Stimulated activated CD4-positive, alpha-beta T cell treated with anti-CD3 and anti-CD28 coated beads, Interleukin-2, amount 100 ng/mL, for 48 hours (primary cell): Measurements from ENCODE around the gene HMGB4.

Experiments used
- DNase-seq, 2 donors: peaks; one replicate each; pipeline ENCODE4 v3.0.0-alpha.2; 2020

HMGB4 gene

DNA sequence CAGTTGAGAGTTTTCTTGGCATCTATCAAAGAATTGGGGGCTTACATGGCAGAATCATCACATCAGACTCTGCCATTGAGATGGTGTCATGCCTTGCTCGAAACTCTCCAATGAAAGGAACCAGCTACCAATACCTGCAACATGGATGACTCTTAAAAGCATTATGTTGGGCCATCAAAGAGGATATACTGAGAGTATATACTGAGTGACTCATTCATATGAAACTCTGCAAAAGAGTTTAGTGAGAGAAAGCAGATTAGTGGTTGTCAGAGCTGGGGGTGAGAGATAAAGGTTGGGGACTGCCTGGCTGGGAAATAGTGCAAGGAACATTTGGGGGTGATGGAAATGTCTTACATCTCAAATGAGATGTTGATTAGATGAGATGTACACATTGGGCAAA is 14.7 kb upstream of the HMGB4 start:
- DNase-seq, result no peak

- DNase-seq, result no peak
Observed at GRCh38 chr1:33850481-33850880, 13.4 kb upstream of the HMGB4 start.

- no peak for DNase-seq
Observed at GRCh38 chr1:33852711-33853110, 11.2 kb upstream of the HMGB4 start.

GRCh38 chr1:33853431-33853830 is 10.4 kb upstream of the HMGB4 start:
- no peak for DNase-seq

- no peak for DNase-seq
Observed at GRCh38 chr1:33854091-33854490, 9.8 kb upstream of the HMGB4 start.

DNA sequence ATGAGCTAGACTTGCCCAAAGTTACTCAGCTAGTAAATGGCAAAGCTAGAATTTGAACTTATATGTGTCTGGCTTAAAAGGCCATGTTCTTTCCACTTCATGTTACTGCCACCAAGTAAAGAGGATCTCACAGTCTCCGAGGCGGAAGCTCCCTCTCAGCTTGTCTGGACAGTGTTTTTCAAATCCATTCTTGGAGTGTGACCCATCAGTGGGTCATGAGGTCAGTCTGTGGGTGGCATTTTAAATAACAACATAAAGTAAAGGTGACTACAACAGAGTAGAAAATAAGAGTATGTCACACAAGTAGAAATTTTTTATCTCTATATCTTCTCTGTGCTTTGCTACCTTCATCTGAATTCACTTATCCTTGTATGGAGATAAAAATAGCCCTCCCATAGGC is 3.2 kb upstream of the HMGB4 start:
- DNase-seq, result no peak

GRCh38 chr1:33864460-33865389 is 846 bp downstream of the HMGB4 start:
- no peak for DNase-seq

DNA sequence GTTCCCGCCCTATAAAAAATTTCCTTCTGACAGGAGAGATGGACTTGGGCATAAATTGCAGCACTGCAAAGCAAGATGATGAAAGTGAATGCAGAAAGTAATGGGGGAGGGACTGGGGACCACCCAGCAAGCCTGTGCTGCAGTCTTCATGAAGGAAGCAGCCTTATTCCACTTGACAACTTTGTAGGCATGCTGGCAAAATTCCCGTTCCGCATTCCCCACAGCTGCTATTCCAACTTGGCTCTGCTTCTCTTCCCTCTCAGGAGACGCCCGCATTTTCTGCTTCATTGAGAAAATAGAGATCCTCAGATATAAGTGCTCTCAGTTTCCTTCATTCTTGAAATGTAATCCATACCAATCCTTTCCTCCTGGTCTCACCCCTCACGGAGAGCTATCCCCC is 2.4 kb downstream of the HMGB4 start:
- no peak for DNase-seq

DNA sequence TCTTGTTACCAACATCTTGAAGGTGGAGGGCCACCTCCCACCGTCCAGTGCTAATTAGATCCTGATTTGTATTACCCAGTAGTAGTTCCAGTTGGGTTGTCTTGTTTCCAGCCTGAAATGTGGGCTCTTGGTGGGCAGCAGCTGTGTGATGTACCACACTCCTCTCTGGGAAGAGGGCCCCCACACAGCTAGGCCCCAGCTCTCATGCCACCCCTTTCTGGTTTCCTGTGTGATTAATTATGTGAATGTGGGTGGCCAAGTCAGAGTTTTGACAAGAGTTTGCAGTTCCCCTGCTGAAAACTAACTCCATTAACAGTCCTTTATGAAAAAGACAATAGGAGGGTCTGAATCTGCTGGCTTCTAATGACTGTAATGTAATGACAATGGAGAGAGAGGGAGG is 3.8 kb downstream of the HMGB4 start:
- DNase-seq, result no peak

DNA sequence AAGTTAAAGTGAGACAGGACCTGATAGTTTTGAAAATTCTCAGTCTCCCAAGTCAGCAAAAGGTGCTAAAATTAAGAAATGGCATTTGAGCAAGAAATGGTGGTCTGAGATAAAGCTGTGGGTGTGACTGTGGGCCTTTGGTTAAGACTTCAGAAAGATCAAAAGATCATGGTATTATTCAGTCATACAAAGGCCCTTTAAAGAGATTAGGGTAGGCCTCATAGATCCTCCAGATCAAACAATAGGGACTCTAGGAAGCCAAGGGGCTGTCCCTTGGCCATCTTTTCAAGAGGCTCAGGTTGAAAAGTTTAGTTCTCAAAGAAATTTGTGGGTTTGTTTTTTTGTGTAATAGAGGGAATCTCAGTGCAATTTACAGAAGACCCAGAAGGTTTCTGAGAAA is 8.4 kb downstream of the HMGB4 start:
- DNase-seq, result no peak

- DNase-seq, result no peak
Observed at GRCh38 chr1:33872683-33873082, 8.8 kb downstream of the HMGB4 start.

DNA sequence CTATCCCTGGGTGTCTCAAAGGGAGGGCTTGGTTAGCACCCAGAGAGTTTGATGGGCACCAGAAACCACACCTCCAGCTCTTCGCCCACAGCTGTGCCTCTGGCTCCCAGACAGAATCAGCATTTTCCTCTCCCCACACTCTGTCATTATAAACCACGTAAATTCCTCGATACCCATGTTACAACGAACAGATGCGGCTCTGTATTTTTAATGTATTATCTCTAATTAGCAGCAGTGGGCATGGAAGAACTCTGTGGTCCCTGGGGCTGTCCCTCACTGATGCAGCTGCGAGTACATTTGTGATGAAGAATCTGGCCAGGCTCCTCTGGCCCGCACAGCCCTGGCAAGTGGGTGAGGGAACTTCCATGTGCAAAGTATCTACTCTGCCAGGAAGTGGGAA is 10.8 kb downstream of the HMGB4 start:
- no peak for DNase-seq

GRCh38 chr1:33875862-33876261 is 12.0 kb downstream of the HMGB4 start:
- DNase-seq, result no peak

- DNase-seq, result no peak
Observed at GRCh38 chr1:33876970-33877650, 13.2 kb downstream of the HMGB4 start.

DNA sequence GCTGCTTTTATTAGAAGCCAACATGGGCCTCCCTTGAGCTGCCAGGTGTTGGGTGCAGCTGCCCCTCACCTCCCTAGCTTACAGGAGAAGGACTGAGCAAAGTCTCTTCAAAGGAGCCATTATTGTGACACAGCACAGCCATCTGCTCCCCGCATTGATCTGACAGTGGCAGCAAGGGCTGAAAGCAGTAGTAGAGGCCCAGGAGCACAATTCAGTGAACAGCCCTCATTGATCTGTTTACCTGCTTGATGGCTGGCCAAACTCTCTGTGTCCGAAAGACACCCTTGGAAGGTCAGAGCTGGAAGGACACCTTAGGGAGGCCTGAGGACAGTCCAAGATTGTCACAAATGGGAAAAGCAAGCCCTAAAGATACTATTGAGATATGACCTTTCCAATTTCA is 14.5 kb downstream of the HMGB4 start:
- DNase-seq, result no peak

GRCh38 chr1:33880305-33880704 is 16.4 kb downstream of the HMGB4 start:
- DNase-seq, result no peak

DNA sequence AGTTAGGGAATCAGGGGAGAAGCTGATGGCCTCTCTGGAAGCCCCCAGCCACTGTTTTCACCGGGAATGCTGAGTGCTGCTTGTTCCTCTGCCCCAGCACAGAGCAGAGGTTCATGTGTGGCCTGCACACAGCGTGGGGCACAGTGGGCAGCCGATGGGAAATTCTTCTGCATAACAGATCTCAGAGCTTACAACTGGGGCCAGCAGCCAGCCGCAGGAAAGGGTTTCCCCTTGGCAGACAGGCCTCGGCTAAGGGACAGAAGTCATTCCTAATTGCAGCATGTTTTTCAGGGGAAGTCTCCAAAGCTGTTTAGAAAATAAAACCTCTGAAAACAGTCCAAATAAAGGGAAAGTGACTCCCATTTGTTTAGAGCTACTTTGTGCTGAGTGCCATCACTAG is 22.6 kb downstream of the HMGB4 start:
- no peak for DNase-seq

DNA sequence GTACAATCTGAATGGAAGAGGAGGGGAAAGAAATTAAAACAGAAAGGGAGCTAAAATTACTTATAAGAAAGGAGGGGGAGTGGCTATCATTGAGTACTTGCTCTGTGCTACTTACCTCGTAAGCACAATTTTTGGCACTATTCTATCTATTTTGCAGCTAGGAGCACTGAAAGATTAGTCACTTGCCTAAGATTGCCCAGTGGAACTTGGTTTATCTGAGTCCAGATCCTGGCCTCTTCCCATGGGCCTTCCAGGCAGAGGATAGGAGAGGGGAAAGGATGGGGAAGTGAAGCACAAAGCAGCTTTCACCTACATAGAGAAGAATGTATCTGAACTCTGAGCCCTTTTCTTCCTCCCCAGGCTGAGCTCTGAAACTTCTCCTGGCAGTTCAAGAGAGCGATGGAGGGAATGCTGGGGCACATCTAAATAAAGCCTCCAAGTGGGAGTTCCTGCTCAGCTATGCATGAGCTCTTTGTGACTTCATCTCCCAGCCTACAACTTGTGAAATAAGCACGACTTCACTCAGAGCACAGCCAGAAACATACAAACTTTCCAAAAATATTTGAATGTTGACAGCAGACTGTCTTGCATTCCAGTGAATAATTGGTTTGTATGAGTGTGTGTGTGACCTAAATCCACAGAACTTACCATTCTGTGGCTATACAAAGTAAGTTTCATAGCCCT is 29.4 kb downstream of the HMGB4 start:
- DNase-seq, result no peak

DNA sequence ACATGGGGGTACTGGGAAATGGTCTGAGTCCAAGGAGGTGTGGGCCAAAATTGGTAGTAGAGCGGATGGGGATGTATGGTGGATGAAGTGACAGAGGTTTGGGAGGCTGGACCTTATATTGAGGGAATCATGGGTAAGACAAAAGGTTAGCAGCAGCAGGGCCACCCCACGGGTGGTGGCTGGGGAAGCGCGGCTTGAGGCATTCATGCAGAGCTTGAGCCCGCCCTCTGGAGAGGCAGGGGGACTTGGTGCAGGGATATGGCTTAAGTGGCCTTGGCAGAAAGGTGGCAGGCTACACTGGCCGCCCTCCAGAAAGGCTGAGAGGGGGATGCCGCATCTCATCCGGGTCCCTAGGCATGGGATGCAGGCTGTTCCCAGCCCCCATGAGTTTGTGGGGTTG is 31.5 kb downstream of the HMGB4 start:
- DNase-seq, result no peak

DNA sequence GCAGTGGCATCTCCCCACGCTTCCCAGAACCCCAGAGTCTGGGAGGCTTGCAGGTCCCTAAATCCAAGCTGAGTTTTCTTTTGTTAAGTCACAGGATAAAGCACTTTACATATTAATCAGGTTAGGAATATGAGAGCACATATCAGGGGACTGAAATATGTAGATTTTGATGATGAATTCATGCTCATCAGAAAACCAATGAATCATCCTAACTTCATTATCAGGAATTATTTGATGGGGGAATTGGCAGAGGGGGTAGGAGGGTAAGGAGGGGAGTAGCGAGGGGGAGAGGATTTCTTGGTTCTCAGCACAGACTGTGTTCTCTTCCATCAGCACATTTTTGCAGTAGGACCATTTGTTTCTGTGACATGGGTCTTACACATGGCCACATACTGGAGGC is 32.1 kb downstream of the HMGB4 start:
- DNase-seq, result no peak

GRCh38 chr1:33897092-33897725 is 33.3 kb downstream of the HMGB4 start:
- DNase-seq, result no peak

DNA sequence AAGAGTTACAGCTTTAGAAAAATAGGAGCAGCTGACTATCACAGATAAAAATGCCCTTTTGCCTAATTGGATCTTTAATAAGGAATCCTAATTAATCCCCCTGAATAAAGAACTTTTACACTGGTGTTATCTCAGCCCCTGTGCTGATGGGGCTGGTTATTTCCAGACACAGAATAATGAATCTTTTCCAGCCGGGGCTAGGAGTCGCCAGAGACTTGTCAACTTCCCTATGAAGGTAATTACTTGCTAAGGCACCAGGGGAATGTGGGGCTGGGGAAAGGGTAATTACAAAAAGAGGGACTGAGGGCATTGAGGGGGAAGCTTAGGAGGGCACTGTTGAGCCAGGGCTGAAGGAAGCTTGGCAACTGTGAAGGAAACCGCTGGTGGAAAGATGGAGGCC is 34.5 kb downstream of the HMGB4 start:
- DNase-seq, result no peak

- DNase-seq, result no peak
Observed at GRCh38 chr1:33898881-33899280, 35.0 kb downstream of the HMGB4 start.
